Endometrial microvascular endothelial cells (primary cell): ENCODE data around the gene EFCAB9. TPM values are rescaled to one million over a fixed set of nuclear protein-coding genes. Genes with fewer than 3 reads are reported as not detected.
"Not testable (repeated sequence)": the region's sequence is repeated elsewhere in the genome, so short reads cannot be mapped to it uniquely, and the experiment has no call there.

ENCODE experiments used
- in situ Hi-C: cut with HindIII; loops from 2 replicates; pipeline ENCODE4 v1.10.0; 2017; ENCODE audit warnings: low sequenced_read_pairs, low pct_unique_long_range_greater_than_20kb; ENCODE audit errors: inconsistent ontology term
- total RNA-seq: library from RNA; depleted of rRNA; stranded (reverse); fragments of >200 nt; gene quantifications from one replicate; pipeline ENCODE4 v1.2.3, GENCODE V29; 2015; ENCODE audit errors: inconsistent ontology term

EFCAB9 gene
- total RNA-seq, 1 donor from 2014 or later: not detected

DNA sequence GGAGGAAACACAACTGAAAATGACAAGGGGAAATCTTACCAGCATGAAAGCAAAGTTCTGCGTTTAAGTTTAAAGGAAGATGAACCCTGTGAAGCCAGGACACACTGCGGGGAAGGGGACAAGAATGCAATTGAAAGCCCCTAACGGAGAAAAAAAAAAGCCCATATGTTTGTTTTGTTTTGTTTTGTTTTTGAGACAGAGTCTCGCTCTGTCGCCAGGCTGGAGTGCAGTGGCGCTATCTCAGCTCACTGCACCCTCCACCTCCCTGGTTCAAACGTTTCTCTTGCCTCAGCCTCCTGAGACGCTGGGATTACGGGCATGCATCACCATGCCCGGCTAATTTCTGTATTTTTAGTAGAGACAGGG is 8.9 kb upstream of the EFCAB9 start:
- in situ Hi-C loops: no loop called here

- in situ Hi-C loops: no loop called here
These were observed 7.8 kb upstream of the EFCAB9 start for GRCh38 chr5:172186114-172186695.

DNA sequence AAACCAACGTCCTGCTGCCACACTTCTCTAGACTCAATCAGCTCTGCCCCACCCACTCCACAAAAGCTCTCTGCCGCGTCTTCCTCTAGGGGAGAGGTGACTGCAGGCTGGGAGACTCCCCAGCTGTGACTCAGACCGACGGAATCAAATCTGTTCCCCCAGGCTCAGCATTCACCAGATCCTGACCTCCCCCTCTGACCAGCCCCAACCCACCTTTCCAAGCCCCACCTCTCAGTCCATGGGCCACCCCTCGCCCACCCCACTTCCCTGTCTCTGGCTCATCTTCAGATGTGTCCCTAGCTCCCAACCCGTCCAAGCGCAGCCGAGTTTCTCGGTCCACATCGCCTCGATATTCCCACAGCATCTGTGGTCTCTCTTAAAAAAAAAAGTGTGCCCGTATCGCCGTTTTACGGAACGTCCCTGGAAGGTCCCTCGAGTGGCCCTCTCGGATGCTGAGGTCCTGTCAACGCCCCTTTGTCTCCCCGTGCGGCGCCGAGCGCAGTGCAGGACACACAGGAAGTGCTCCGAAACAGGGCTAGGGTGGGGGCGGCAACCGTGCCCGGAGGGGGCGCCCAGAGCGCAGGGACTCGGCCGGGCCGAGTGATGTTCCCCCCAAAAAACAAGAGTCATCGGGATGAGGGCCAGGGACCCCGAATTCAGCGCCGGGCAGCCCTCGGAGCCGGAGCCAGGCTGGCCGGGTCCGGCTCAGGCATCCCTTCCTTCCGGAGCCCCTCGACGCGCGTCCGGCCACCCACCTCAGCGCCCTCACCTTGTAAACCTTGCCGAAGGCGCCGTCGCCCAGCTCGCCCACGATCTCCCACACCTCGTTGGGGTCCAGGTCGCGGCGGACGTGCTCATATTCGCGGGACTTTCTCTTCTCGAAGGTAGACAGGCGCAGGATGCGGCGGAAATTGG is 6.6 kb upstream of the EFCAB9 start:
- in situ Hi-C loops: no loop called here

DNA sequence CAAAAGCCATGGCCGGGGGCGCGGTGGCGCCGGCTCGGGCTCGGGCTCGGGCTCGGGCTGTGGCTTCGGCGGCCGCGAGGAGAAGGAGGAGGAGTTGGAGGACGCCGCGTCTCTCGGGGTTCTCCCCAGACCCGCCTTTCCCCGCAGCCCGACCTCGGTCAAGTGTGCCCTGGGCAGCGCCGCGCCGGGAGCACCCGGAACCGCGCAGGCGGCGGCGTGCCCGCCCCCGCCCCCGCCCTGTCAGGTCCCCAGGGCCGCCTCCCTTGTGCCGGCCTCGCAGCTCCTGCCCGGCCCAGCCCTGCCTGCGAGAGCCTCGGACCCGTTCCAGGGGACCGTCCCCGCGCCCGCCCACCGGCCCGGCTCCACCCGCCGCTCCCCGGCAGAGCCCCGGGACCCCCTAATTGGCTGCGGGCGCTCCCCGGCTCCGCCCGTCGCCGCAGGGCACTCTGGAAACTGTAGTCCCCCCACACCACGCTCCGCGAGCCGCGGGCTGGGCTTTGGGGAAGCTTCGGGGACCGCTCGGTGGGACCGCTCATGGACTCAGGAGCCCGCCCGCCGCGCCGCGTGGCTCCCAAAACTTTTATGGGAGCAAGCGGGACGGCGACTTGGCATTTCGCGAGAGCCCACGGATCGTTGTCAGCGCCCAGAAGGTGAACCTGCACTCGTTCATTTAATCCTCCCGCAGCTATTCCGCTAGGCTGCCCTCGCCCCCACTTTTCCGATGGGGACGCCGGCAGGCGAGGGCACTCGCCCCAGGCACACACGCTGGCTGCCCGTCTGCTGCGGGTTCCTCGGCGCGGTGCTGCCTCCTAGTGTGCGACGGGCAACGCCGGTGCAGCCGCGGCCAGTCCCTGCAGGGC is 5.7 kb upstream of the EFCAB9 start, which contains the start of gene STK10:
Gene STK10, minus strand, starts transcription at position 192 of the 860 bp plus-strand sequence. Its CDS starts 182 bp downstream, at position 10.
- in situ Hi-C loops: no loop called here

DNA sequence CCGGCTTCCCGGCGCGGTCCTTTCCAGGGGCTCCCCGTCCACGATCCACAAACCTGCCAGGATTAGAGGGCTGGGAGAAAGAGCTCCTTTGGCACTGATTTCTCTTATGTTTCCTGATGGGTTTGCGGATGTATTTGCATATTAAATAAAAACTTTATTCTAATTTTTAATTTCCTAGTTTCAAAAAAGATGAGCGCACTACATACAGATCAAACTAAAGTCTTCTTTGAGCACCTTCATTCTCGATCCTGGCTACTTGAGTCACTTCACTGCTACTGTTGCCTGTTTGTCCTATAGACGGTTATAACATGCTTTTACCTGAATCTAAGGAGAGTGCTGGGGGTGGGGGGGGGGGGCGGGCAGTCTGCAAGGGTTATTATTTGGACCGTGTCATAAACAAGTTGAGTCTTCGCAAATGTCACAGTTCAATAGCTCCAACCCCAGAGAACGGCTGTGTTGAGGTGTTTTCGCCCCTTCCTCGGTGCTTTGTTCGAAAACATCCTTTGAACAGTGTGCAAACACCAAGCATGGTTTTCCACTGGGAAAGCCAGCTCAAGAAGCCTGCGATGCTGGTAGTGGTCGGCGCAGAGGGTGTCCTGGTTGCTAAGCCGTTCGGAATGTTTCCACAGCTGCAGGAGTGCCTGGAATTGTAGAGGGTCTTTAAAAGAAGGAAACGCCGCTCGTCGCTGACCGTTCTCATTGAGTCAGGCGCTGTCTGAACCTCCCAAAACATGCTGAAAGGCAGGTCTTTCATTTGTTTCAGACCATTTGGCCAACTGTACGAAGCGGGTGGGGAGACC is 4.9 kb upstream of the EFCAB9 start:
- in situ Hi-C loops: no loop called here

DNA sequence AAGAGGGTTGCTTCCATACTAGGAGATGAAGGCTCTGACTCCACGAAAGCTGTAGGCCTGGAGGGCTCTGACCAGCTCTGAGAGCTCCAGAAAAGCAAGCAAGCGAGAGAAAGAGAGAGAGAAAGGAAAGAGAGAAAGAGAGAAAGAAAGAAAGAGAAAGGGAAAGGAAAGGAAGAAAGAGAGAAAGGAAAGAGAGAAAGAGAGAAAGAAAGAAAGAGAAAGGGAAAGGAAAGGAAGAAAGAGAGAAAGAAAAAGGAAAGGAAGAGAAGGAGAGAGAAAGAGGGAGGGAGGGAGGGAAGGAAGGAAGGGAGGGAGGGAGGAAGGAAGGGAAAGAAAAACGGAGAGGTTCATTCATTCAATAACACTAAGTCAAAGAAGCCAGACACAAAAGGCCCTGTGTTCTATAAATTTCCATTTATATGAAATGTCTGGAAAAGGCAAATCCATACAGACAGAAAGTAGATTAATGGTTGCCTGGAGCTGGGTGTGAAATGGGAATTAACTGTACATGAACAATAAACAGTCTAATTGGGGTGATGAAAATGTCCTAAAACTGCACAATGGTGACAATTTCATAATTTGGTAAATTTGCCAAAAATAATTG is 4.2 kb upstream of the EFCAB9 start:
- in situ Hi-C loops: no loop called here

DNA sequence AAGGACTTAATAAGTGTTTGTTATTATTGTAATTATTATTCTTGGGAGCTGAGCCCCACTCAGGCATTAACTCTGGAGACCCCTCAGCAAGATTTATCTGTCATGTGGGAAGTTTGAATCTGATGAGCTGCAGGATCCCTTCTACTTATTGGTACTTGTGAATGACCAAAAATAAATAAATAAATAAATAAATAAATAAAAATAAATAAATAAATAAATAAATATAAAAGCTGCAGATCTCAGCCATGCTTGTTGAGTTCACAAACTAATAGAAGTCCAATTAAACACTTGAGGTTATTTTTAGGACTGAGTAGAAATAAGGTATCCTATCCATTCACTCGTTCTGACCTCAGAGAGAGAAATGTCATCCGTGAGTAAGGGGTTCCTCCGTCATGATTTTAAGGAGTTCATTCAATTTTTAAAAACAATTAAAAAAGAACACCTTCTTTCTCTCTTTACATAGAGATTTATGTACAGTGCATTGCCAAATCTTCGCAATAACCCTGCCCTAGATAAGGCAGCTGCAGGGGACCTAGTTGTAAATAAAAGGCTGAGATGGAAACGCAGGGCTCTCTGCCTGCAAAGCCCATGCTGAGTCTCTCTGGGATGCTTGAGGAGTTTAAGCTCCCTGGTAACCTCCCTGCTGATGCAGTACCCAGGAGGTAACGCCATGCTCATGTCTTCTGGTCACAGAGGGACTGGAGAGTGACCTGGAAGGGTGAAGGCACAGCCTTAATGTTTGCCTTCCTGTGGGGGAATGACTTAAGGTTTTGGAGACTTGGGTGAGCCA is 1.2 kb downstream of the EFCAB9 start:
- in situ Hi-C loops: no loop called here

DNA sequence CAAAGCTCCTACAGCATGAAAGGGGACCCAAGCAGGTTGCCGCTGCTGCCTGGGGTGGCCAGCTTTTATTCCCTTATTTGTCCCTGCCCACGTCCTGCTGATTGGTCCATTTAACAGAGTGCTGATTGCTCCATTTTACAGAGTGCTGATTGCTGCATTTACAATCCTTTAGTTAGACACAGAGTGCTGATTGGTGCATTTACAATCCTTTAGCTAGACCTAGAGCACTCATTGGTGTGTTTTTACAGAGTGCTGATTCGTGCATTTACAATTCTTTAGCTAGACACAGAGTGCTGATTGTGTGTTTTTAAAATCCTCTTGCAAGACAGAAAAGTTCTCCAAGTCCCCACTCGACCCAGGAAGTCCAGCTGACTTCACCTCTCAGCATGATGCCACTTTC is 3.8 kb downstream of the EFCAB9 start:
- in situ Hi-C loops: not testable (repeated sequence)

- in situ Hi-C loops: no loop called here
These were observed 5.5 kb downstream of the EFCAB9 start for GRCh38 chr5:172199446-172199845.

GRCh38 chr5:172200476-172200875 is 6.5 kb downstream of the EFCAB9 start:
- in situ Hi-C loops: no loop called here

DNA sequence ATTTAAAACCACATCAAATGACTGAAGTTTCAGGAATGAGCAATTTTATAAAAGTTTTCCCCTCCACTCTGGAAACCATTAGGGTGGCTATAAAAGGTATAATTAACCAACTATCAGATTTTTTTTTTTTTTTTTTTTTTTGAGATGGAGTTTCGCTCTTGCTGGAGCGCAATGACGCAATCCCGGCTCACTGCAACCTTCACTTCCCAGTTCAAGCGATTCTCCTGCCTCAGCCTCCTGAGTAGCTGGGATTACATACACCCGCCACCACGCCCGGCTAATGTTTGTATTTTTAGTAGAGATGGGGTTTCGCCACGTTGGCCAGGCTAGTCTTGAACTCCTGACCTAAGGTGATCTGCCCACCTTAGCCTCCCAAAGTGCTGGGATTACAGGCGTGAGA is 12.0 kb downstream of the EFCAB9 start:
- in situ Hi-C loops: not testable (repeated sequence)

GRCh38 chr5:172207511-172207910 is 13.5 kb downstream of the EFCAB9 start:
- in situ Hi-C loops: no loop called here

DNA sequence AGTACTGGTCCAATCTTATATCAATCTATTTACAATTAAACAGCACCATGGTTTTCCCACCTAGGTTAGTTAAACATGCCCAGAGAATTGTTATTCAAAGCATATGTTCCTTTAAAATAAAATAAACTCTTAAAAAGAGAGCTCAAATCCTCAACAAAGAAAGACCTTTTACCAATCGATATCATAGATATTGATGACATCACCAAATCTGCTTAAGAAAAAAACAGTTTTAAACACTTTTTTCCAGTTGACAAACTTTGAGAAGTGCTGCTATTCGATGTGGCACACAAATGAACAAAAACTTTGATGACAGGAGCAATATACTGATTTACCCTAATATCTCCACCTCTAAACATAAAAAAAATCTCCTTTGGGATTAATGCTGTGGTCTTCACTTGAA is 15.7 kb downstream of the EFCAB9 start:
- in situ Hi-C loops: no loop called here

- in situ Hi-C loops: no loop called here
These were observed 17.7 kb downstream of the EFCAB9 start for GRCh38 chr5:172211676-172212075.

GRCh38 chr5:172213126-172213525 is 19.2 kb downstream of the EFCAB9 start:
- in situ Hi-C loops: no loop called here

- in situ Hi-C loops: no loop called here
These were observed 22.4 kb downstream of the EFCAB9 start for GRCh38 chr5:172216345-172216744.

- in situ Hi-C loops: no loop called here
These were observed 25.3 kb downstream of the EFCAB9 start for GRCh38 chr5:172219296-172219695.
